GM12874 (cell line): Measurements from ENCODE around the gene TEKT1.

ENCODE experiments used
- TF ChIP-seq, protein P1 (sequence below): IDR thresholded peaks from 2 replicates; pipeline ENCODE4 v1.5.1; 2011; ENCODE audit warnings: low read depth, mild to moderate bottlenecking, control low read depth, low read length, moderate library complexity; ENCODE audit not compliant: insufficient read depth

Gene TEKT1

GRCh38 chr17:6796887-6797490, 34.5 kb downstream of the TEKT1 start:
- TF ChIP-seq, protein P1, sequence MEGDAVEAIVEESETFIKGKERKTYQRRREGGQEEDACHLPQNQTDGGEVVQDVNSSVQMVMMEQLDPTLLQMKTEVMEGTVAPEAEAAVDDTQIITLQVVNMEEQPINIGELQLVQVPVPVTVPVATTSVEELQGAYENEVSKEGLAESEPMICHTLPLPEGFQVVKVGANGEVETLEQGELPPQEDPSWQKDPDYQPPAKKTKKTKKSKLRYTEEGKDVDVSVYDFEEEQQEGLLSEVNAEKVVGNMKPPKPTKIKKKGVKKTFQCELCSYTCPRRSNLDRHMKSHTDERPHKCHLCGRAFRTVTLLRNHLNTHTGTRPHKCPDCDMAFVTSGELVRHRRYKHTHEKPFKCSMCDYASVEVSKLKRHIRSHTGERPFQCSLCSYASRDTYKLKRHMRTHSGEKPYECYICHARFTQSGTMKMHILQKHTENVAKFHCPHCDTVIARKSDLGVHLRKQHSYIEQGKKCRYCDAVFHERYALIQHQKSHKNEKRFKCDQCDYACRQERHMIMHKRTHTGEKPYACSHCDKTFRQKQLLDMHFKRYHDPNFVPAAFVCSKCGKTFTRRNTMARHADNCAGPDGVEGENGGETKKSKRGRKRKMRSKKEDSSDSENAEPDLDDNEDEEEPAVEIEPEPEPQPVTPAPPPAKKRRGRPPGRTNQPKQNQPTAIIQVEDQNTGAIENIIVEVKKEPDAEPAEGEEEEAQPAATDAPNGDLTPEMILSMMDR = no peak

DNA sequence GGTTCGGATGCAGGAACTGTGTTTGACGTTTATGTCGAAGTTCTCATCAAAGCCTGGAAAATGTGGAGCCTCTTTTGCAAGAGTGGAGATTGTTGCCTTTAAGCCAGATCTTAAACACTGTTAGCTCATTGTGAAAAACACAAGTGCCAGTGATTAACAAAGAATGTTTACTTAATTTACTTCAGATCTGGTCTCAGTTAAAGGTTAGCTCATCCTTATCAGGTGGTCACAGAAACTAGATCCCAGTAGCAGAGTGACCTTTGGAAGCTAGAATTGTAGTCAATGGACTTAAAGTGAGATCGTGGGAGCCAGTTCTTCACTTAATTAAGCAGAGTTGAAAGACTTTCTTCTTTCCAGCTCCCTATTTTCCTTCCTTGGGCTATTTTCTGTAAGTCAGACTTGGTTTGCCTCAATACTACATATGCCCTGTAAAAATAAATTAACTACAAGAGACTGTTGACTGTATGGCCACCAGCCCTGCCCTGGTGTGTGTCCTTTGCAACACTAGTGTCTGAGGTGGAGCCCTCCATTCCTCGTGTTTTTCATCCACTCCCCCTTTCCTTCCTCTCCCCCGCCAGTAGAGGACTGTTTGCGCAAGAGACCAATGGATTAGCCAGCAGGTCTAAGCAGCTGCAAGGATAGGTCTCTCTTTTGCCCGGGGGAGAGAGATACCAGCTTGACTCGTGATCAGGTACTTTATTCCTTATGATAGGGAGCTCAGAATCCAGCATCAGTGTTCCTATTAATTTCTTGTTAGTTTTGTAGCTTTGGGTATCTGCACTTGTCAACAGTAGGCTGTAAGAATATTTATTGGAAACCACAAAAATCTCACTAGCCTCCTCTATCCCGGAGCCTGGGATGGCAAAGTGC, 35.3 kb downstream of the TEKT1 start:
- TF ChIP-seq, protein P1 = no peak

DNA sequence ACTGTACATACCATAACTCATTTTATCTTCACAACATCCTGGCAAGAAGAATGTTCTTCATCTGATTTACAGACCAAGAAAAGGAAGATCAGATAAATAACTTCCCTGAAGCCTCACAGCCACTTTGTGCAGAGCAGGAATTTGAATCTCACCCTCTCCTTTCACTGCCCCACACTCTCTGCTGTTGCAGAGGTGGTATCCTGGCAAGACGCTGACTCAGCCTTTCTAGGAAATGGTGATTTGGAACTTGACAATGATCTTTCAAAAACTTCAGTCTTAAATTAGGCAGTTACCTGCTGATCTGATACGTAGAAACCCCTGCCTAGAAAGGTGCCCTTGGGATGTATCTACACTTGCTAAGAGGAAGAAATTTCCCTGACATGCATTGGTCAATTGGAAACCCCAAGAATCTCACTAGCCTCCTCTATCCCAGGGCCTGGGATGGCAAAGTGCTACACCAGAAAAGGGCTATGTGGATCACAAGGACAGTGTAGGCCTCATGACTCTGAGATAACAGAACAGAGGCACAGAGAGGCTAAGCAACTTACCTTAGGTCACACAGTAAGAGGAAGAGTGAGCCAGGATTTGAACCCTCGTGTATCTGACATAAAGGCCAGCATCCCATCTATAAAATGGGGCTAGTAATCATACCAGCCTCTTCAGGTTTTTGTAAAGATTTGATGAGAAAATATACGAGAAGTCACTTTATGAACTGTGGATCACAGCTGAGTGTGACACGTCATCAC, 37.6 kb downstream of the TEKT1 start:
- TF ChIP-seq, protein P1 = no peak

DNA sequence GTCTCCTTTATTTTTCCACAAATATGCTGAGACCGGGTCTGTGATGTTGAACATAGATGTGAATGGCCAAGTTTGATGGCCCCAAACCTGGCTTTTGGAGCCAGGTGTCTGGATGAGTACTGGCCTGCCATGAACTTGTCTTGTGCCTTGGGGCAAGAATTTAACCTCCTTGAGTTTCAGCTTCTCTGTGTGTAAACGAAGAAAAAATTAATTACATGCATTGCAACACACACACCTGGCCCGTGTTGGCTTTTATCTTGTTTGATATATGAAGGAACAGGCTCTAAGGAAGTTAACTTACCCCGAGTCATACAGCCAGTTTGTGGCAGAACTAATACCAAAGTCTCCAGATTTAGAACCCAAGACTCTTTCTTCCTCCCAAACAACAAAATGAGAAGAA, 42.4 kb downstream of the TEKT1 start:
- TF ChIP-seq, protein P1 = no peak

- TF ChIP-seq, protein P1 = no peak
Measured at GRCh38 chr17:6787081-6787693, 44.3 kb downstream of the TEKT1 start.

GRCh38 chr17:6786618-6787017, 44.9 kb downstream of the TEKT1 start:
- TF ChIP-seq, protein P1 = no peak

GRCh38 chr17:6782244-6782643, 49.3 kb downstream of the TEKT1 start:
- TF ChIP-seq, protein P1 = no peak
